ENCODE data around the gene CYB561. TPM values are rescaled to one million over a fixed set of nuclear protein-coding genes. Genes with fewer than 3 reads are reported as not detected.
A peak's percentile ranks its signal among the peaks of the same experiment; 100 is the strongest.

The CYB561 gene
- total and polyA plus RNA-seq, 9 of the 15 experiments (the other 6 are each of a cell fraction or from before 2014, with no cell fraction given), result 4.0 to 30.8 (median 17.4) TPM

GRCh38 chr17:63447471-63448009 lies 1.4 kb upstream of the CYB561 start:
- Histone ChIP-seq H3K9me1 (ENCODE audit: control insufficient read depth, insufficient read depth, low read length) (peaks cover 3% of the 10 kb centered on the region), H3K79me2 (ENCODE audit: control insufficient read depth, insufficient read depth, low read length) (peaks cover 15% of the 10 kb centered on the region; the same call in 1 of the 3 replicates), H2AFZ (ENCODE audit: low read depth, low read length) (peak overlapping the region; percentile 88), H3K36me3 (ENCODE audit: control insufficient read depth, insufficient read depth, low read length) (no peaks in the 10 kb centered on the region), H3K4me3 (peak overlapping the region; percentile 42; the same call in 1 of the 2 replicates), H3K27me3 (ENCODE audit: control insufficient read depth in 2 of 2, insufficient read depth in 2 of 2, low read length in 2 of 2) (no peaks in the 10 kb centered on the region), H3K9me3 (replicated peaks; ENCODE audit: control insufficient read depth, insufficient read depth, low read depth, low read length) (no peaks in the 10 kb centered on the region), H3K9ac (ENCODE audit: insufficient read depth in 1 of 2, low read depth in 2 of 2, low read length in 2 of 2) (peak overlapping the region; percentile 94 to 96), H3K4me1 (replicated peaks in 1 of 2; ENCODE audit: control insufficient read depth in 2 of 2, insufficient read depth in 2 of 2, low read length in 2 of 2) (peaks cover 34 to 50% of the 10 kb centered on the region in 2 experiments), H4K20me1 (replicated peaks; ENCODE audit: control insufficient read depth, insufficient read depth, low read length) (peaks cover 3% of the 10 kb centered on the region; the same call in 1 of the 2 replicates), H3K27ac (ENCODE audit: extremely low read depth, low read depth, low read length) (peak overlapping the region; percentile 94), H3K4me2 (ENCODE audit: insufficient read depth, low read length) (peak overlapping the region; percentile 84)
- 17% methylated on average over 10 of the region's 12 CpGs for WGBS (ENCODE audit: insufficient coverage, low coverage, missing lambda C conversion rate)
- ATAC-seq (peak; percentile 2; the same call in 2 of the 3 replicates), FAIRE-seq (peak; percentile 37), DNase-seq (ENCODE audit: extremely low read depth in 1 of 4, low spot score in 3 of 4) (peak; percentile 50 to 60 (median 52))
- no TSS peak for BruUV-seq (replicated peaks)
- POLR2A ChIA-PET, result interaction anchor here (0.6 to 1.5 kb wide), 10 partner anchors 13 to 326 kb away, joined by 3 to 8 read pairs (median 4); partner anchors contain the start of genes CCDC47 and DDX42
- in situ Hi-C loops (cut with MboI), result loop anchor here (25.0 kb wide), 1 partner anchor 390 kb away; the partner anchor contains the start of genes FTSJ3, PSMC5 and SMARCD2
- intact Hi-C loops (cut with micrococcal nuclease), result loop anchor here (2.0 kb wide), 2 partner anchors 15 to 31 kb away; no protein-coding TSS in a partner anchor
- CTCF ChIA-PET (ENCODE audit: low intra/inter-chr PET ratio), result interaction anchor here (1.5 kb wide), 1 partner anchor 30 kb away, joined by 3 read pairs; no protein-coding TSS in a partner anchor
- peak; percentile 51; the same call in 1 of the 2 replicates for TF ChIP-seq ZNF592 (IDR thresholded peaks at IDR 0.05)
- no peak for TF ChIP-seq TOE1 (IDR thresholded peaks at IDR 0.05; ENCODE audit: borderline replicate concordance)
- no peak for TF ChIP-seq TOE1 (CRISPR knock-in tag; IDR thresholded peaks at IDR 0.05; ENCODE audit: borderline replicate concordance, low read depth)
- TF ChIP-seq PML (IDR thresholded peaks at IDR 0.05; ENCODE audit: low read length), result no peak
- TF ChIP-seq DMBX1 (CRISPR knock-in tag; IDR thresholded peaks at IDR 0.05; ENCODE audit: borderline replicate concordance), result peak; percentile 10; the same call in 1 of the 2 replicates
- no peak for TF ChIP-seq SAFB2 (IDR thresholded peaks at IDR 0.05; ENCODE audit: borderline replicate concordance, low read depth, low read length, severe bottlenecking)
- TF ChIP-seq MAFK (IDR thresholded peaks at IDR 0.05; ENCODE audit: low read length), result no peak
- TF ChIP-seq, protein P1, sequence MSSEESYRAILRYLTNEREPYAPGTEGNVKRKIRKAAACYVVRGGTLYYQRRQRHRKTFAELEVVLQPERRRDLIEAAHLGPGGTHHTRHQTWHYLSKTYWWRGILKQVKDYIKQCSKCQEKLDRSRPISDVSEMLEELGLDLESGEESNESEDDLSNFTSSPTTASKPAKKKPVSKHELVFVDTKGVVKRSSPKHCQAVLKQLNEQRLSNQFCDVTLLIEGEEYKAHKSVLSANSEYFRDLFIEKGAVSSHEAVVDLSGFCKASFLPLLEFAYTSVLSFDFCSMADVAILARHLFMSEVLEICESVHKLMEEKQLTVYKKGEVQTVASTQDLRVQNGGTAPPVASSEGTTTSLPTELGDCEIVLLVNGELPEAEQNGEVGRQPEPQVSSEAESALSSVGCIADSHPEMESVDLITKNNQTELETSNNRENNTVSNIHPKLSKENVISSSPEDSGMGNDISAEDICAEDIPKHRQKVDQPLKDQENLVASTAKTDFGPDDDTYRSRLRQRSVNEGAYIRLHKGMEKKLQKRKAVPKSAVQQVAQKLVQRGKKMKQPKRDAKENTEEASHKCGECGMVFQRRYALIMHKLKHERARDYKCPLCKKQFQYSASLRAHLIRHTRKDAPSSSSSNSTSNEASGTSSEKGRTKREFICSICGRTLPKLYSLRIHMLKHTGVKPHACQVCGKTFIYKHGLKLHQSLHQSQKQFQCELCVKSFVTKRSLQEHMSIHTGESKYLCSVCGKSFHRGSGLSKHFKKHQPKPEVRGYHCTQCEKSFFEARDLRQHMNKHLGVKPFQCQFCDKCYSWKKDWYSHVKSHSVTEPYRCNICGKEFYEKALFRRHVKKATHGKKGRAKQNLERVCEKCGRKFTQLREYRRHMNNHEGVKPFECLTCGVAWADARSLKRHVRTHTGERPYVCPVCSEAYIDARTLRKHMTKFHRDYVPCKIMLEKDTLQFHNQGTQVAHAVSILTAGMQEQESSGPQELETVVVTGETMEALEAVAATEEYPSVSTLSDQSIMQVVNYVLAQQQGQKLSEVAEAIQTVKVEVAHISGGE (CRISPR knock-in tag; IDR thresholded peaks at IDR 0.05), result peak in 1 of 3 experiments; percentile 64; a peak in 1 of 6 replicates
- no peak for TF ChIP-seq ARID1B (IDR thresholded peaks at IDR 0.05)
- TF ChIP-seq ATF1 (CRISPR knock-in tag; IDR thresholded peaks at IDR 0.05), result no peak
- TF ChIP-seq ATF1 (tag; IDR thresholded peaks at IDR 0.05), result no peak
- TF ChIP-seq CBFB (CRISPR knock-in tag; IDR thresholded peaks at IDR 0.05), result no peak
